Measurements from ENCODE around the gene STAC2. TPM values are rescaled to one million over a fixed set of nuclear protein-coding genes. Genes with fewer than 3 reads are reported as not detected.

Gene STAC2
- total RNA-seq, 1 donor: not detected

- peak in 1 of 3 donors; percentile 42 for DNase-seq (ENCODE audit: low read depth in 2 of 3, low spot score in 2 of 3)
Observed at GRCh38 chr17:39166437-39167335, 59.1 kb downstream of the STAC2 start.

GRCh38 chr17:39165841-39166349, 59.9 kb downstream of the STAC2 start, which contains the start of gene ARL5C:
Gene ARL5C, minus strand, starts transcription at chr17:39166161. Its CDS starts 401 bp downstream, at chr17:39165760.
- no peak for DNase-seq (ENCODE audit: low read depth in 2 of 3, low spot score in 2 of 3)

- no peak for DNase-seq (ENCODE audit: low read depth in 2 of 3, low spot score in 2 of 3)
Observed at GRCh38 chr17:39165178-39165840, 60.4 kb downstream of the STAC2 start.

GRCh38 chr17:39164675-39165143, 61.0 kb downstream of the STAC2 start:
- peak in 2 of 3 donors; percentile 89 to 93 for DNase-seq (ENCODE audit: low read depth in 2 of 3, low spot score in 2 of 3)

- no peak for DNase-seq (ENCODE audit: low read depth in 2 of 3, low spot score in 2 of 3)
Observed at GRCh38 chr17:39161962-39162361, 63.8 kb downstream of the STAC2 start.

Other genes with a start within 250 kb of the STAC2 start
- under 0.01 TPM for gene PLXDC1, start 74.3 kb downstream of the STAC2 start, total RNA-seq
- gene ARL5C, start 59.8 kb downstream of the STAC2 start, total RNA-seq: 0.54 TPM
- 4.8 TPM for gene CACNB1, start 28.3 kb downstream of the STAC2 start, total RNA-seq
- gene RPL19, start 25.7 kb downstream of the STAC2 start, total RNA-seq: 3,460 TPM
- gene FBXL20, start 175.7 kb upstream of the STAC2 start, total RNA-seq: 22.4 TPM
- 17.8 TPM for gene MED1, start 225.3 kb upstream of the STAC2 start, total RNA-seq
- gene CDK12, start 235.5 kb upstream of the STAC2 start, total RNA-seq: 32.6 TPM